CD8-positive, alpha-beta memory T cell (primary cell): Measurements from ENCODE around the gene SLC5A2. TPM values are rescaled to one million over a fixed set of nuclear protein-coding genes. Genes with fewer than 3 reads are reported as not detected.

Experiments used
- CTCF ChIA-PET: fragments of 350-600 bp; sonication (Branson Sonifier 250); formaldehyde crosslinking; loops from one replicate; lab custom pipeline; 2021; ENCODE audit warnings: antibody characterized with exemption; lab: Charles Lee
- POLR2A ChIA-PET: fragments of 350-600 bp; sonication (Branson Sonifier 250); formaldehyde crosslinking; loops from one replicate; lab custom pipeline; 2021; ENCODE audit warnings: antibody characterized with exemption; lab: Charles Lee
- DNase-seq, 5 donors: peaks; one replicate each; pipeline versions ENCODE4 v3.0.0 to v3.0.0-alpha.2; 2020 to 2022; ENCODE audit warnings: mixed read lengths in 1 of 5
- H3K27ac ChIP-seq: one replicate; pipeline ENCODE4 v1.7.0; 2013; ENCODE audit warnings: low read depth, mild to moderate bottlenecking, low read length, moderate library complexity
- H3K27me3 ChIP-seq: 2 replicates; pipeline ENCODE4 v1.7.0; 2013; ENCODE audit warnings: low read length, mild to moderate bottlenecking; ENCODE audit not compliant: insufficient read depth, poor library complexity, severe bottlenecking
- H3K36me3 ChIP-seq: 2 replicates; pipeline ENCODE4 v1.7.0; 2013; ENCODE audit warnings: mild to moderate bottlenecking, low read length, moderate library complexity; ENCODE audit not compliant: insufficient read depth
- H3K4me1 ChIP-seq: 2 replicates; pipeline ENCODE4 v1.7.0; 2013; ENCODE audit warnings: mild to moderate bottlenecking, low read length, moderate library complexity; ENCODE audit not compliant: insufficient read depth
- H3K4me3 ChIP-seq: 2 replicates; pipeline ENCODE4 v1.7.0; 2013; ENCODE audit warnings: mild to moderate bottlenecking, low read length
- H3K9me3 ChIP-seq: 2 replicates; pipeline ENCODE4 v1.7.0; 2013; ENCODE audit warnings: mild to moderate bottlenecking, low read length
- H3K27ac Mint-ChIP-seq, 8 donors: one replicate each; pipeline ENCODE4 v1.8.0; 2020 to 2021; ENCODE audit warnings: mixed read lengths in 8 of 8, mild to moderate bottlenecking in 6 of 8, inconsistent platforms in 3 of 8, moderate library complexity in 3 of 8
- H3K27me3 Mint-ChIP-seq, 2 donors: one replicate each; pipeline ENCODE4 v1.8.0; 2020 to 2021; ENCODE audit warnings: mixed read lengths in 2 of 2, mild to moderate bottlenecking in 1 of 2, moderate library complexity in 1 of 2
- H3K36me3 Mint-ChIP-seq, 3 donors: one replicate each; pipeline ENCODE4 v1.8.0; 2020 to 2021; ENCODE audit warnings: mixed read lengths in 3 of 3, inconsistent platforms in 1 of 3, mild to moderate bottlenecking in 1 of 3
- H3K4me1 Mint-ChIP-seq, 3 donors: one replicate each; pipeline ENCODE4 v1.8.0; 2020 to 2021; ENCODE audit warnings: mixed read lengths in 3 of 3, inconsistent platforms in 1 of 3, mild to moderate bottlenecking in 1 of 3
- H3K4me3 Mint-ChIP-seq, 7 donors: one replicate each; pipeline ENCODE4 v1.8.0; 2020 to 2021; ENCODE audit warnings: mixed read lengths in 7 of 7, mild to moderate bottlenecking in 6 of 7, moderate library complexity in 4 of 7, inconsistent platforms in 2 of 7
- H3K9me3 Mint-ChIP-seq, 5 donors: one replicate each; pipeline ENCODE4 v1.8.0; 2020 to 2022; ENCODE audit warnings: mixed read lengths in 5 of 5, mild to moderate bottlenecking in 3 of 5, moderate library complexity in 2 of 5, inconsistent platforms in 1 of 5
- polyA plus RNA-seq: library from polyadenylated mRNA; unstranded; fragments of 300-500 nt; fragmentation: Illumina TruSeq; gene quantifications from one replicate; pipeline ENCODE4 v1.2.3, GENCODE V29; 2021
- total RNA-seq, 2 experiments: library from RNA; stranded (reverse); gene quantifications; one replicate each; pipeline ENCODE4 v1.2.3, GENCODE V29; 2021

The SLC5A2 gene
- total and polyA plus RNA-seq, 3 experiments from 2014 or later: 0.24 to 2.0 TPM; not detected in 1

DNA sequence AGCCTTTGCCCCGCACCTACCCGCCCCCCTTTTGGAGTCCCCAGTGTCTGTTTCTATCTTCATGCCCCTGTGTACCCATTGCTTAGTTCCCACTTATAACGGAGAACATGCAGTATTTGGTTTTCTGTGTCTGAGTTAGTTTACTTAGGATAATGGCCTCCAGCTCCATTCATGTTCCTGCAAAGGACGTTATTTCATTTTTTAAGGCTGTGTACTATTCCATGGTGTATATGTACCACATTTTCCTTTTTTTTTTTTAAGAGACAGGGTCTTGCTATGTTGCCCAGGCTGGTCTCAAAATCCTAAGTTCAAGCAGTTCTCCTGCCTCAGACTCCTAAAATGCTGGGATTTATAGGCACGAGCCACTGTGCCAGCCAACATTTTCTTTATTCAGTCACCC, 15.1 kb upstream of the SLC5A2 start:
- CTCF ChIA-PET: interaction anchor here (0.6 kb wide), 1 partner anchor 399 kb away, joined by 3 read pairs; no protein-coding TSS in a partner anchor
- Histone ChIP-seq H3K36me3 (no peaks in the 10 kb centered on the region), H3K27ac (no peak overlapping the region), H3K4me1 (peaks cover 19% of the 10 kb centered on the region), H3K27me3 (peaks cover 12% of the 10 kb centered on the region), H3K4me3 (no peak overlapping the region), H3K9me3 (no peaks in the 10 kb centered on the region)
- Mint-ChIP-seq H3K9me3 (no peaks in the 10 kb centered on the region), H3K36me3 (peaks cover 0 to 34% (median 4%) of the 10 kb centered on the region in 3 donors), H3K4me3 (no peak overlapping the region), H3K27me3 (peaks cover 11 to 13% of the 10 kb centered on the region in 2 donors), H3K4me1 (peaks cover 4 to 26% (median 8%) of the 10 kb centered on the region in 3 donors), H3K27ac (no peak overlapping the region)
- POLR2A ChIA-PET: interaction anchor here (1.2 kb wide), 1 partner anchor 8 kb away, joined by 4 read pairs; the partner anchor contains the start of gene ARMC5
- no peak for DNase-seq

- Histone ChIP-seq H3K27ac (no peak overlapping the region), H3K9me3 (no peaks in the 10 kb centered on the region), H3K27me3 (peaks cover 13% of the 10 kb centered on the region), H3K4me3 (no peak overlapping the region), H3K36me3 (no peaks in the 10 kb centered on the region), H3K4me1 (peaks cover 19% of the 10 kb centered on the region)
- Mint-ChIP-seq H3K9me3 (no peaks in the 10 kb centered on the region), H3K27me3 (peaks cover 19 to 23% of the 10 kb centered on the region in 2 donors), H3K4me1 (peaks cover 8 to 28% (median 8%) of the 10 kb centered on the region in 3 donors), H3K4me3 (peak overlapping the region in 2 of 7 donors; percentile 23 to 48), H3K36me3 (peaks cover 0 to 14% (median 0%) of the 10 kb centered on the region in 3 donors), H3K27ac (no peak overlapping the region)
- no peak for DNase-seq
- ChIA-PET CTCF (interaction anchor here (1.3 kb wide), 1 partner anchor 10 kb away, joined by 3 read pairs; no protein-coding TSS in a partner anchor), POLR2A (no interaction called here)
Observed at GRCh38 chr16:31470615-31471014, 12.3 kb upstream of the SLC5A2 start.

GRCh38 chr16:31471241-31471874, 11.6 kb upstream of the SLC5A2 start:
- H3K27ac ChIP-seq: no peak overlapping the region
- H3K36me3 ChIP-seq: no peaks in the 10 kb centered on the region
- H3K27me3 Mint-ChIP-seq: peaks cover 19 to 23% of the 10 kb centered on the region in 2 donors
- CTCF ChIA-PET: no interaction called here
- no peaks in the 10 kb centered on the region for H3K9me3 ChIP-seq
- H3K27ac Mint-ChIP-seq: no peak overlapping the region
- DNase-seq: no peak
- H3K4me1 Mint-ChIP-seq: peaks cover 10 to 33% (median 14%) of the 10 kb centered on the region in 3 donors
- H3K27me3 ChIP-seq: peaks cover 13% of the 10 kb centered on the region
- no peak overlapping the region for H3K4me3 ChIP-seq
- POLR2A ChIA-PET: no interaction called here
- peaks cover 0 to 7% (median 0%) of the 10 kb centered on the region in 3 donors for H3K36me3 Mint-ChIP-seq
- H3K9me3 Mint-ChIP-seq: no peaks in the 10 kb centered on the region
- H3K4me1 ChIP-seq: peaks cover 21% of the 10 kb centered on the region
- H3K4me3 Mint-ChIP-seq: peak overlapping the region in 3 of 7 donors; percentile 23 to 82 (median 35)

DNA sequence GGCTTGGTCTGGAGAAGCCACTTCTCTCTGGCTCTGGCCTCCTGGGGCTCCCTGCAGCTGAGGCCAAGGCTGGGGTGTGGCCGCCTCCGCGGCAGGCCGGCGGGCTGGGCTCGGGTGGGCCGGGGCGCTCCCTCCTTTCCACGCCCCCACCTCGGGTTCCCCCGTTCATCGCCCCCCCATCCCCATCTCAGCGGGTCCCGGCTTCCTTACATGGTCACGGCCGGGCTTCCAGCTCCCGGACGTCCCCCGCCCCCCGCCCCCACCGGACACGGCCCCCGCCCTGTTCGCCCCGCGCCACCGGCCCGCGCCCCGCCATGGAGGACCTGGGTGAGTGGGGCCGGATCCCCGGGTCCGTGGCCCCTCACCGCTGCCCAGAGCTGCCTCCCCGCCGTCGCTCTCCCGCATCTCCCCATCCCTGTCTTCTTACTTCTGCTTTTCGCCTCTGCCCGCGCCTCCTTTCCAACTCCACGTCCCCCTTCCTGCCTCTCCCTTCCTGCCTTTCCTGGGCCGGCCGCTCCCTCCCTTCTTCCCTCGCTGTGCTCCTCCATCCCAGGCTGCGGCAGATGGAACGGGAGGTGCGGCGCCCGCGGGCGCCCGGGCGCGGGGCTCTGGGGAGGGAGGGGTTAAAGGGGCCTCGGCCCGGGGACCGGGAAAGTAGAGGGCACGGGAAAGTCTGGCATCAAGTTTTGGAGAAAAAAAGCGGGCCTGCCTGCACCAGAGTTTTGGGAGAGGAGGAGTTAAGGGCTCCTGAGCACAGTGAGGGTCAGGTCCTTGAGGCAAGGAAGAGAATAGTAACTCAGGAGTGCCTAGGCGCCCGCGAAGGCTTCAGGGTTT, 10.8 kb upstream of the SLC5A2 start, which contains the start of gene TGFB1I1:
TGFB1I1 (plus strand) TSS at position 278 of the 834 bp plus-strand sequence; CDS start at position 315, 37 bp downstream.
- H3K4me3 ChIP-seq: peak within 1 kb of the TSS; percentile 22
- Mint-ChIP-seq H3K27me3 (peaks cover 19 to 23% of the 10 kb centered on the region in 2 donors), H3K36me3 (peaks cover 0 to 5% (median 0%) of the 10 kb centered on the region in 3 donors), H3K9me3 (no peaks in the 10 kb centered on the region), H3K27ac (no peak within 1 kb of the TSS), H3K4me3 (peak within 1 kb of the TSS; percentile 48 to 82 (median 71)), H3K4me1 (peaks cover 9 to 33% (median 14%) of the 10 kb centered on the region in 3 donors)
- H3K4me1 ChIP-seq: peaks cover 15% of the 10 kb centered on the region
- H3K27me3 ChIP-seq: peaks cover 13% of the 10 kb centered on the region
- no peaks in the 10 kb centered on the region for H3K9me3 ChIP-seq
- no peaks in the 10 kb centered on the region for H3K36me3 ChIP-seq
- ChIA-PET CTCF (no interaction called here), POLR2A (interaction anchor here (0.6 kb wide), 1 partner anchor 12 kb away, joined by 3 read pairs; no protein-coding TSS in a partner anchor)
- no peak within 1 kb of the TSS for H3K27ac ChIP-seq
- no peak for DNase-seq

DNA sequence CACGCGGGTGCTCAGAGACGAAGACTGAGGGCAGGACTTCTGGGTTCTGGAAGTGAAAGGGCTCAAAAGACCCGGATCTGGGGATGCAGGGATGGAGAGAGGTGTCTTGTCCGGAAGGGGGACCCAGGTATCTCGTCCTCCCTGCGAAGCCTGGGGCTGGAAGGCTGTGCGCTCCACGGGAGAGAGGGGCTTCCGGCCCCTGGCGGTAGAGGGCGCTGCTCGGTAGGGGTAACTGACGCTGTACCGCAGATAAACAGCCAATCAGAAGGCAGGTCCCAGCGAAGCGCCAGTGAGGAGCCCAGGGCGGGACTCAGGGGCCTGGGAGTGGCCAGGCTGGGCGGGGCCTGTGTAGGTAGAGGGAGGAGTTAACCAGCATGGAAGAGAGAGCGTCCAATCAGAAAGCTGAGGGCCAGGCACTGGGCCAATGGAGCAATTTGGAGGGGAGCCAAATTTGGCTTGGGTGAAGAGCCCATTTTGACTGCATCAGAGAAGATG, 10.2 kb upstream of the SLC5A2 start:
- Histone ChIP-seq H3K27ac (no peak overlapping the region), H3K27me3 (peaks cover 13% of the 10 kb centered on the region), H3K9me3 (no peaks in the 10 kb centered on the region), H3K4me1 (peaks cover 8% of the 10 kb centered on the region), H3K36me3 (no peaks in the 10 kb centered on the region), H3K4me3 (peak overlapping the region; percentile 22)
- Mint-ChIP-seq H3K9me3 (no peaks in the 10 kb centered on the region), H3K27ac (no peak overlapping the region), H3K36me3 (peaks cover 0 to 2% (median 0%) of the 10 kb centered on the region in 3 donors), H3K27me3 (peaks cover 19 to 23% of the 10 kb centered on the region in 2 donors), H3K4me3 (peak overlapping the region in 5 of 7 donors; percentile 0 to 78 (median 71)), H3K4me1 (peaks cover 6 to 33% (median 14%) of the 10 kb centered on the region in 3 donors)
- ChIA-PET CTCF (no interaction called here), POLR2A (no interaction called here)
- peak in 2 of 5 donors; percentile 18 to 22 for DNase-seq

DNA sequence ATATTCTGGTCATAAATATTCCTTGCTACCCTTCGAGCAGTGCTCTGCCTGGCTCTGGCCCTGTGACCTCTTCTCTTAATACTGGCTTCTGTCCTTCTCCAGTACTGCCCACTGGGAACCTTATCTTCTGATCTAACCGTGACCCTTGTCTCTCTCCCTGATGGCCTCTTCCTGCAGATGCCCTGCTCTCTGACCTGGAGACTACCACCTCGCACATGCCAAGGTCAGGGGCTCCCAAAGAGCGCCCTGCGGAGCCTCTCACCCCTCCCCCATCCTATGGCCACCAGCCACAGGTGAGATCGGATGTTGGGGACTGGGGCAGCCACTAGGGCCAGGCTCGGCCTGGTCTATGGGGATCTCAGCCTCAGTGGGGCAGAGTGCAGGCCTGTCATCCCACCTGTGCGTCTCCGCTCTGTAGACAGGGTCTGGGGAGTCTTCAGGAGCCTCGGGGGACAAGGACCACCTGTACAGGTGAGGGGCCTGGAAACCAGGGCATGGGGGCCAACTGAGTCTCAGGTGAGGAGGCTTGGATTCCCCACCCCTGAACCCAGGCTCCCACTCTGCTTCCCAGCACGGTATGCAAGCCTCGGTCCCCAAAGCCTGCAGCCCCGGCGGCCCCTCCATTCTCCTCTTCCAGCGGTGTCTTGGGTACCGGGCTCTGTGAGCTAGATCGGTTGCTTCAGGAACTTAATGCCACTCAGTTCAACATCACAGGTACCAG, 9.5 kb upstream of the SLC5A2 start:
- Histone ChIP-seq H3K4me1 (peaks cover 8% of the 10 kb centered on the region), H3K9me3 (no peaks in the 10 kb centered on the region), H3K36me3 (no peaks in the 10 kb centered on the region), H3K27ac (no peak overlapping the region), H3K4me3 (no peak overlapping the region), H3K27me3 (peaks cover 13% of the 10 kb centered on the region)
- H3K27ac Mint-ChIP-seq: no peak overlapping the region
- no peaks in the 10 kb centered on the region for H3K9me3 Mint-ChIP-seq
- H3K4me1 Mint-ChIP-seq: peaks cover 6 to 35% (median 17%) of the 10 kb centered on the region in 3 donors
- peak overlapping the region in 4 of 7 donors; percentile 3 to 78 (median 18) for H3K4me3 Mint-ChIP-seq
- peaks cover 19 to 23% of the 10 kb centered on the region in 2 donors for H3K27me3 Mint-ChIP-seq
- H3K36me3 Mint-ChIP-seq: peaks cover 0 to 2% (median 0%) of the 10 kb centered on the region in 3 donors
- no peak for DNase-seq
- POLR2A ChIA-PET: no interaction called here
- CTCF ChIA-PET: interaction anchor here (5.3 kb wide), 1 partner anchor 14 kb away, joined by 23 read pairs; the partner anchor contains the start of gene ARMC5

GRCh38 chr16:31474173-31474714, 8.7 kb upstream of the SLC5A2 start:
- H3K4me1 Mint-ChIP-seq: peaks cover 6 to 35% (median 17%) of the 10 kb centered on the region in 3 donors
- peaks cover 13% of the 10 kb centered on the region for H3K27me3 ChIP-seq
- no peak overlapping the region for H3K27ac ChIP-seq
- H3K4me3 ChIP-seq: no peak overlapping the region
- CTCF ChIA-PET: interaction anchor here (5.3 kb wide), 1 partner anchor 15 kb away, joined by 23 read pairs; the partner anchor contains the start of gene ARMC5
- POLR2A ChIA-PET: interaction anchor here (1.4 kb wide), 1 partner anchor 14 kb away, joined by 3 read pairs; no protein-coding TSS in a partner anchor
- H3K27ac Mint-ChIP-seq: no peak overlapping the region
- DNase-seq: no peak
- peak overlapping the region in 2 of 7 donors; percentile 45 to 59 for H3K4me3 Mint-ChIP-seq
- H3K4me1 ChIP-seq: peaks cover 8% of the 10 kb centered on the region
- H3K9me3 ChIP-seq: no peaks in the 10 kb centered on the region
- no peaks in the 10 kb centered on the region for H3K9me3 Mint-ChIP-seq
- peaks cover 19 to 23% of the 10 kb centered on the region in 2 donors for H3K27me3 Mint-ChIP-seq
- no peaks in the 10 kb centered on the region for H3K36me3 ChIP-seq
- peaks cover 0 to 2% (median 0%) of the 10 kb centered on the region in 3 donors for H3K36me3 Mint-ChIP-seq
